ENCODE measurements around the gene ZNF579. TPM values are rescaled to one million over a fixed set of nuclear protein-coding genes. Genes with fewer than 3 reads are reported as not detected.

ZNF579 gene
- total RNA-seq, 2 experiments from 2014 or later: 6.1 to 11.1 TPM

DNA sequence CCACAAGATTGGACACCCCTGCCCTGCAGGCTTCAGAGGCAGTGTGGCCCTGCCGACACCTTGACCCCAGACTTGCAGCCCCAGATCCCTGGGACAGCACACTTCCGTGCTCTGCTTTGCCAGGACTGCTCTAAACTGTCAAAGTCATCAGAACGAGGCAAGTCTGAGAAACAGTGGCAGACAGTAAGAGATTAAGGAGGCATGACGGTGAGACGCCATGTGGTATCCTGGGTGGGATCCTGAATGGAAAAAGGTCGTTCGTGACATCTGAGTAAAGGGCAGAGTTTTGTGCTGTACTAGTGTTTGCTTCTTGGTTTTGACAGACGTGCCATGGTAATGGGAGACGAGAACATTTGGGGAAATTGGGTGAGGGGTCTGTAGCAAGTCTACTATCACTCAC lies 13.8 kb downstream of the ZNF579 start:
- CTCF ChIA-PET (ENCODE audit: unreplicated experiment): no interaction called here
- POLR2A ChIA-PET: no interaction called here
- Histone ChIP-seq H2AFZ (ENCODE audit: low read length) (no peak overlapping the region), H3K27ac (ENCODE audit: low read depth, low read length, poor library complexity, severe bottlenecking) (no peak overlapping the region), H3K79me2 (ENCODE audit: insufficient read depth, low read depth, low read length) (no peaks in the 10 kb centered on the region), H3K9me2 (ENCODE audit: insufficient read depth, low read length) (no peaks in the 10 kb centered on the region), H3K4me1 (ENCODE audit: insufficient read depth, low read length, poor library complexity, severe bottlenecking) (no peaks in the 10 kb centered on the region), H3K36me3 (ENCODE audit: insufficient read depth, low read length) (no peaks in the 10 kb centered on the region), H3K4me3 (ENCODE audit: low read depth, low read length, poor library complexity, severe bottlenecking) (no peak overlapping the region), H3K9me3 (ENCODE audit: low read length) (no peaks in the 10 kb centered on the region), H4K20me1 (ENCODE audit: insufficient read depth, low read length) (no peaks in the 10 kb centered on the region), H3K4me2 (ENCODE audit: low read length) (no peak overlapping the region)
- TF ChIP-seq, protein P1, sequence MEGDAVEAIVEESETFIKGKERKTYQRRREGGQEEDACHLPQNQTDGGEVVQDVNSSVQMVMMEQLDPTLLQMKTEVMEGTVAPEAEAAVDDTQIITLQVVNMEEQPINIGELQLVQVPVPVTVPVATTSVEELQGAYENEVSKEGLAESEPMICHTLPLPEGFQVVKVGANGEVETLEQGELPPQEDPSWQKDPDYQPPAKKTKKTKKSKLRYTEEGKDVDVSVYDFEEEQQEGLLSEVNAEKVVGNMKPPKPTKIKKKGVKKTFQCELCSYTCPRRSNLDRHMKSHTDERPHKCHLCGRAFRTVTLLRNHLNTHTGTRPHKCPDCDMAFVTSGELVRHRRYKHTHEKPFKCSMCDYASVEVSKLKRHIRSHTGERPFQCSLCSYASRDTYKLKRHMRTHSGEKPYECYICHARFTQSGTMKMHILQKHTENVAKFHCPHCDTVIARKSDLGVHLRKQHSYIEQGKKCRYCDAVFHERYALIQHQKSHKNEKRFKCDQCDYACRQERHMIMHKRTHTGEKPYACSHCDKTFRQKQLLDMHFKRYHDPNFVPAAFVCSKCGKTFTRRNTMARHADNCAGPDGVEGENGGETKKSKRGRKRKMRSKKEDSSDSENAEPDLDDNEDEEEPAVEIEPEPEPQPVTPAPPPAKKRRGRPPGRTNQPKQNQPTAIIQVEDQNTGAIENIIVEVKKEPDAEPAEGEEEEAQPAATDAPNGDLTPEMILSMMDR (conservative IDR thresholded peaks at IDR 0.05; ENCODE audit: low read length): no peak
- TF ChIP-seq EZH2phosphoT487 (IDR thresholded peaks at IDR 0.05; ENCODE audit: borderline replicate concordance, low read depth, low read length): no peak
- BruUV-seq (replicated peaks): no TSS peak
- no peak for DNase-seq (ENCODE audit: low spot score)
- intact Hi-C loops (cut with micrococcal nuclease; ENCODE audit: unreplicated experiment): no loop called here

GRCh38 chr19:55563261-55563690 lies 17.4 kb downstream of the ZNF579 start:
- H3K4me3 ChIP-seq (ENCODE audit: low read depth, low read length, poor library complexity, severe bottlenecking): no peak overlapping the region
- no peak for TF ChIP-seq EZH2phosphoT487 (IDR thresholded peaks at IDR 0.05; ENCODE audit: borderline replicate concordance, low read depth, low read length)
- TF ChIP-seq, protein P1 (conservative IDR thresholded peaks at IDR 0.05; ENCODE audit: low read length): no peak
- CTCF ChIA-PET (ENCODE audit: unreplicated experiment): no interaction called here
- no peaks in the 10 kb centered on the region for H3K36me3 ChIP-seq (ENCODE audit: insufficient read depth, low read length)
- H2AFZ ChIP-seq (ENCODE audit: low read length): no peak overlapping the region
- no peaks in the 10 kb centered on the region for H3K9me3 ChIP-seq (ENCODE audit: low read length)
- no TSS peak for BruUV-seq (replicated peaks)
- H4K20me1 ChIP-seq (ENCODE audit: insufficient read depth, low read length): no peaks in the 10 kb centered on the region
- H3K4me1 ChIP-seq (ENCODE audit: insufficient read depth, low read length, poor library complexity, severe bottlenecking): no peaks in the 10 kb centered on the region
- no peak overlapping the region for H3K27ac ChIP-seq (ENCODE audit: low read depth, low read length, poor library complexity, severe bottlenecking)
- POLR2A ChIA-PET: no interaction called here
- H3K79me2 ChIP-seq (ENCODE audit: insufficient read depth, low read depth, low read length): no peaks in the 10 kb centered on the region
- no peaks in the 10 kb centered on the region for H3K9me2 ChIP-seq (ENCODE audit: insufficient read depth, low read length)
- no peak overlapping the region for H3K4me2 ChIP-seq (ENCODE audit: low read length)
- DNase-seq (ENCODE audit: low spot score): no peak
- intact Hi-C loops (cut with micrococcal nuclease; ENCODE audit: unreplicated experiment): no loop called here

DNA sequence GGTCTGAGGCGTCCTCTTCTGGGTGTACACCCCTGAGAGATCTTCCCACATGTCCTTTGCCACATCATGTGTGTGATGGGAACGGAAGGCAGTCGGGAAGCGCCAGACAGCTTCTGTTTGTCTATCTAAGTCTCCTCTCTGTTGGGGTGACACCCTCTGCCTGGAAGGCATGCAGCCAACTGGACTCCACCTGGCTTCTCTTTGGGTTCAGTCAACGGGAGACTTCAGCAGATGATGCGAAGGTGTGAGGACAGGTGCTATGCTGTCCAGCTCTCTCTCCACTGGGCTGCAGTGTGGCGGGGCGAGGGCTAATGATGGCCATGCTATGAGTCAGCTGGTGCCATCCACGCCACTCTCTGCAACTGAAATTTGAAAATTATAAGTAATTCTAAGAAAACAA lies 21.0 kb downstream of the ZNF579 start:
- H3K4me1 ChIP-seq (ENCODE audit: insufficient read depth, low read length, poor library complexity, severe bottlenecking): no peaks in the 10 kb centered on the region
- H3K36me3 ChIP-seq (ENCODE audit: insufficient read depth, low read length): no peaks in the 10 kb centered on the region
- H3K4me2 ChIP-seq (ENCODE audit: low read length): no peak overlapping the region
- H2AFZ ChIP-seq (ENCODE audit: low read length): no peak overlapping the region
- H4K20me1 ChIP-seq (ENCODE audit: insufficient read depth, low read length): no peaks in the 10 kb centered on the region
- POLR2A ChIA-PET: no interaction called here
- H3K9me3 ChIP-seq (ENCODE audit: low read length): no peaks in the 10 kb centered on the region
- BruUV-seq (replicated peaks): no TSS peak
- no peak overlapping the region for H3K4me3 ChIP-seq (ENCODE audit: low read depth, low read length, poor library complexity, severe bottlenecking)
- no peak for TF ChIP-seq EZH2phosphoT487 (IDR thresholded peaks at IDR 0.05; ENCODE audit: borderline replicate concordance, low read depth, low read length)
- TF ChIP-seq, protein P1 (conservative IDR thresholded peaks at IDR 0.05; ENCODE audit: low read length): no peak
- intact Hi-C loops (cut with micrococcal nuclease; ENCODE audit: unreplicated experiment): no loop called here
- H3K79me2 ChIP-seq (ENCODE audit: insufficient read depth, low read depth, low read length): no peaks in the 10 kb centered on the region
- no peak overlapping the region for H3K27ac ChIP-seq (ENCODE audit: low read depth, low read length, poor library complexity, severe bottlenecking)
- H3K9me2 ChIP-seq (ENCODE audit: insufficient read depth, low read length): no peaks in the 10 kb centered on the region
- CTCF ChIA-PET (ENCODE audit: unreplicated experiment): no interaction called here
- DNase-seq (ENCODE audit: low spot score): no peak

Data from OCI-LY7 (cell line).